Tibial nerve (tissue), 4 donors: Measurements from ENCODE around the gene PCMTD2.

ENCODE experiments used
- EP300 ChIP-seq, 2 donors: sonication (generic); formaldehyde crosslinking; IDR thresholded peaks; one replicate each; pipeline ENCODE4 v1.6.1; 2017; ENCODE audit warnings: antibody characterized with exemption in 2 of 2, mild to moderate bottlenecking in 1 of 2
- POLR2A ChIP-seq, 2 donors: fragments of 450-650 bp; IDR thresholded peaks; one replicate each; pipeline ENCODE4 v1.6.1; 2017; ENCODE audit warnings: antibody characterized with exemption in 2 of 2, mild to moderate bottlenecking in 2 of 2, moderate library complexity in 2 of 2
- TF ChIP-seq, protein P1 (sequence below), 5 experiments: fragments of 200-600 bp in 3 of 5; fragments of 450-650 bp in 2 of 5; sonication (generic) in 3 of 5; IDR thresholded peaks; one replicate each; pipeline ENCODE4 v1.5.1; 2016 to 2019; ENCODE audit warnings: antibody characterized with exemption in 5 of 5, mild to moderate bottlenecking in 3 of 5, moderate library complexity in 2 of 5

GRCh38 chr20:64214113-64214512 is 41.4 kb upstream of the PCMTD2 start:
- TF ChIP-seq, protein P1, sequence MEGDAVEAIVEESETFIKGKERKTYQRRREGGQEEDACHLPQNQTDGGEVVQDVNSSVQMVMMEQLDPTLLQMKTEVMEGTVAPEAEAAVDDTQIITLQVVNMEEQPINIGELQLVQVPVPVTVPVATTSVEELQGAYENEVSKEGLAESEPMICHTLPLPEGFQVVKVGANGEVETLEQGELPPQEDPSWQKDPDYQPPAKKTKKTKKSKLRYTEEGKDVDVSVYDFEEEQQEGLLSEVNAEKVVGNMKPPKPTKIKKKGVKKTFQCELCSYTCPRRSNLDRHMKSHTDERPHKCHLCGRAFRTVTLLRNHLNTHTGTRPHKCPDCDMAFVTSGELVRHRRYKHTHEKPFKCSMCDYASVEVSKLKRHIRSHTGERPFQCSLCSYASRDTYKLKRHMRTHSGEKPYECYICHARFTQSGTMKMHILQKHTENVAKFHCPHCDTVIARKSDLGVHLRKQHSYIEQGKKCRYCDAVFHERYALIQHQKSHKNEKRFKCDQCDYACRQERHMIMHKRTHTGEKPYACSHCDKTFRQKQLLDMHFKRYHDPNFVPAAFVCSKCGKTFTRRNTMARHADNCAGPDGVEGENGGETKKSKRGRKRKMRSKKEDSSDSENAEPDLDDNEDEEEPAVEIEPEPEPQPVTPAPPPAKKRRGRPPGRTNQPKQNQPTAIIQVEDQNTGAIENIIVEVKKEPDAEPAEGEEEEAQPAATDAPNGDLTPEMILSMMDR (IDR thresholded peaks at IDR 0.05), result no peak
- TF ChIP-seq POLR2A (IDR thresholded peaks at IDR 0.05) (no peak), EP300 (IDR thresholded peaks at IDR 0.05) (no peak)
